Hematopoietic multipotent progenitor cell treated with erythropoietin and hydrocortisone succinate and interleukin-3 and kit ligand, for 4 days (in vitro differentiated cells): Measurements from ENCODE around the gene KIDINS220.

ENCODE experiments used
- DNase-seq: peaks from one replicate; pipeline ENCODE4 v3.0.0-alpha.2; 2015

KIDINS220 gene

DNA sequence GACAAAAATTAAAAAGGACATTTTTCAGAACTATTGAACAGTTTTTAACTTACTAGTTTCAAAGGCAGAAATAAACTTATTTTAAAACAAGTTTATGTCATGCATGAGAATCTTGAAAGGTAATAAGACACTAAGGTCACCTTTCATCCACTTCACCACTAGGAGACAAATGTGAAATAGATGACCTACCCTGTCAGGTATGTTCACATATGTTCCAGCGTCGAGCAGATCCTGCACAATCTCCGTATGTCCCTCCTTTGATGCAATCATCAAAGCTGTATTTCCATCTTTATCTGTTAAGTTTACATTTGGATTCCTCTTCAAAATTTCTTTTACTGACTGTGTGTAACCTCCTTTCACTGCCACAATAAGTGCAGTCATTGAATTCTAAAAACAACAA, 34.7 kb downstream of the KIDINS220 start:
- DNase-seq = no peak

DNA sequence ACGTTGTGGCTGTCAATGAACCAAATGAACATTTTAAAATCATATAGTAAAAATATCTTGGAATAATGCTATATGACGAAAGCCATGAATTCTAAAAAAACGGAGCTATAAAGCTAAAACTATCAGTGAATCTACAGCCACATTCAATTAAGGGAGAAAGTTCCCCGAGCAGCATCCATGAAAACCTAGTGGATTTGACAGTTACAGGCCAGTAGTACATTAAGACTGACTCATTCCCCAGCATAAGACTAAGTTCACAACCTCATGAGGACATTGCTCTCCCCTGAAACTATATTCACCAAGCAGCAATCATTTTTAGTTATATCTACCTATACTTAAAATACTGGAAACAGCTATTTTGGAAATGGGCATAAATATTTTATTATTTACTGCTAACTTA, 36.6 kb downstream of the KIDINS220 start:
- no peak for DNase-seq

DNA sequence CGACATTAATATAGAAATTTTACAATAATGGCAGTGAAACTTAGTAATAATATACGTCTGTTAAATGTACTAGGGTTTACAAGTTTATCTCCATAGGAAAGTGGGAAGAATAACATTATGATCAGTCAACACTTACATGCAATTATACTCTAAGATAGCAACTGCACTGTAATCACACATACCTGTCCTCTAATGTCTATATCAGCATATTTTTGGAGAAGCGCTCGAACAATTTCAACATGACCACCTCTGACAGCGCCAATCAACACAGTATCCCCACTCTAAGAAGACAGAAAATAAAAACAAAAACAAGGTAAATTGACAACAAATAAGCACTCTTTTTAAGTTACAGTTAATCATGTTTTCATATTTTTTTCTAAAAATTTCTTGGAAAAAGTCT, 37.2 kb downstream of the KIDINS220 start:
- DNase-seq = no peak

DNA sequence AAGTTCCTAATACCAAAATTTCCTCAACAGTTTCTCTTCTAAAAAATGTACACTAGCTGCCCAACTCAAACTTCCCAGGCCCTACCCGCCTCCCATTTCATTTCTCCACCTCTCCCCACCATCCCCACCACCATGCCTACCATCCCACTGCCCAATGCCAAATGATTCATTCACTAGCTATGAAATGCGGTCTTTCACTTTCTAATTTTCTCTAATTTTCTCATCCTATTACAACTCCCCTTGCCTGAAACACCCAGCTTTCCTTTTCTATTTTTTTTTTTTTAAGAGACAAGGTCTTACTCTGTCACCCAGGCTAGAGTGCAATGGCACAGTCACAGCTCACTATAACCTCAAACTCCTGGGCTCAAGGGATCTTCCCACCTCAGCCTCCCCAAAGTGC, 38.4 kb downstream of the KIDINS220 start:
- no peak for DNase-seq

DNA sequence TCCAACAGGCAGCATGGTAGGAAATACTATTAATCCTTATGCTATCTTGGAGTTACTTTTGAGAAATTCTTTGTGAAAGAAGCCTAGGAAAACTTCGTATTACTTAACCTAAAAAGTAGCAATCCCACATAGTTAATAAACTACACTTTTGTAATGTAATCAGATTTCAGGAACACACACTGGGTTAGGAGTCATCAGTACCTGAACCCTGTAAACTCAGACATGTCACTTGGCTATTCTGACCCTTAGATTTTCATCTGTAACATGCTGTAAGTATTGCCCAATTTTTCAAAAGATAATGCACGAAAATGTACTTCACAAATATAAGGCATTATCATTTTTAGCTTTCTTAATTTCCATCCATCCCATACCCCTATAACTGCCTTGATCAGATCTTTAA, 39.0 kb downstream of the KIDINS220 start:
- no peak for DNase-seq

DNA sequence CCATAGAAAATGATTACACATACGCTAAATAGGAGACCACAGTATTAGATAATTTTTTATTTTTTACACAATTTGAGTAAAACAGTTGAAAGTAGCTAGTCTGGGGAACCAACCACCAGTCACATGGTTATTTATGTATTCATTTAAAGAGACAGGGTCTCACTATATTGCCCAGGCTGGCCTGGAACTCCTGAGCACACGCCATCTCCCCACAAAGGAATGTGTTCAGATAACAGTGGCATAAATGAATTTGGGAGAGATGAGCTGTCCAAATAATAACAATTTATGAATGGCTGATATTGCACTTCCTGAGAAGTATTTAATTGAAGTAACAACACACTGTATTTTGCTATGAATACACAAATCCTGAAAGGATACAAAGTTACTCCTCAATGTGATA, 39.7 kb downstream of the KIDINS220 start:
- DNase-seq = no peak

DNA sequence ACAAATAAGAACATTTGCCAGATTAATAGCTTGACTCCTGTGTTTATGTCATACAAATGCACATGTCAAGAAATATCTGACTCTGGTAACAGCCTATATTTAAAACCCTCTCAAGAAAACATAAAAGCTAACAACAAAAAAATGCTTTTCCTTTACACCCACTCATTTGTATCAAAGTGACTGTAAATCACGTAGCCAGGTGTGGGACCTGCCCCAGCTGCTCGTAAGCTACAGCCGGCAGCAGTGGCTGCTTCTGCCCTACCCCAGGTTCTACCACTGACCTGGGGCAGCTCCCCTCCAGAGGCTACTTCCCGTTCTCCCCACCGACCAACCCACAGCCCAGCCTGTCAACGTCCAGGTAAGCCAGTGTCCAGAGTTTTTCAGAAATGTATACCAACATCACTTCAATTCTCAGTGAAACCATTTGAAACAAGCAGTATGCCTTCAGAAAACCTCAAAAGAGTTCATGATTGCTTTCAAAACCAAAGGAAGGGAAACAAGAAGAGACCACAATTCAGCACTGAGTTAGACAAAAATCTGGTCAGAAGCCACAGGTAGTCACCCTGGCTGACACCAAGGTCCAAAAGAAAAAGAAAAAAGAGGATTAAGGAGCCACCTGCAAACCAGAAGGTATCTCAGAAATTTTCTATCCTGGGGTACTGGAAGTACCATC, 40.4 kb downstream of the KIDINS220 start:
- DNase-seq = no peak

DNA sequence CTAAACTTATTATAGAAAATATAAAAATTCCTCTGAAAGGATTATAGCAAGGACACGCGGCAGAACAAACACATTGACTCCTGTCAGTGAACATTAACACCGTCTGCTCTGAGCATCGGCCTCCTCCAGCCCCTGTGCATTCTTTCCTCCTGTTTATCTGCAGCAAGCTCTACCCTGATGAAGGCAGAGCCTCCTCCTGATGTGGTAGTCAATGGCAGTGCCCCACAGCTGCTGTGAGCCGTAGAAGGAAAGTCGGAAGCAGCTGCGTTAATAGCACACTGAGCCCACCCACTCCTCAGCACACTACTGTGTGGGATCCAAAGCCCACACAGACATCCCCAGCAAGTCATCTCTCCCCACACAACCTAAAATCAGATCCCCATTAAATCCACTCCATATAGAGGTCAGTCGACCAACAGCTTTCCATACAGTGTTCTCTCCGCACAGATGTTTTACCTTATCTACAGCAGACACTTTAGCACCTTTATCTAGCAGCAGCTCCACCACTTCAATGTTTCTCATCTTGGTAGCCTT, 41.0 kb downstream of the KIDINS220 start:
- no peak for DNase-seq

DNA sequence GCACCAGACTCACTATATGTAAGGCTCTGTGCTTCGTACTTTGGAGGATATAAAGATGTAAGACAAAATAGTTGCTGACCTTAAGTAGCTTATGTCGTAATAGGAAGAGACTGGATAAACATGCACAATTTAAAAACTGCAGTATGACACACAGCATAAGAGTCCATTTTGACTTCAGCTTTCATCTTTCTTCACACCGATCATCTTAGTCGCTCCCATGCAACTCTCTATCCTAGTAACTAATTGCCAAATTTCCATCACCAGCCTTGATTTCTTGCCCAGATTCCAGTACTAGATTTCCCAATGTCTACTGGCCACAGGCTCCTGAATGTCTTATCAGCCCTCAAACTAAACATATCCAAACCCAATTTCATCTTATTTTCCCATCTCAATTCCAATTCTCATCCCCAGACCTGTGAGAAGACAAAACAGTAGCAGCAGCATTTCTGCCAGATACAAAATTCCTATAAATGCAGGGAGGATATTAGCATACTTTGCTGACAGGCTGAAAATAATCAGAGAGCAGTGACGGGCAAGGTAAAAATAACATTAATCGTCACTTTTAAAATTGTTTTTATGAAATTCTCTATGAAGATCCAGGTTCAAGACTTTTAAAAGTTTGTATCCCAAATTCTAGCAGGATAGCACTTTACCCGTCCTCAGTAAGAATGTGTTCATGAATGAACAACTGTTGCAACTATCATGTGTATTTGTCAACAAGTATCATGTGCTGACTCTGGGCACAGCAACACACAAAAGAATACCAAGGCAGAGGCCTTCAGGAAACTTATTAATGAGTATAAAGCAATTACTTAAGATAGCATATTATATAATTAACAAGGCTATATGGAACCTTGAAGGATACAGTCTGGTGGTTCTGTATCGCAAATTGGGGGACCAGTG, 42.2 kb downstream of the KIDINS220 start:
- DNase-seq = no peak

DNA sequence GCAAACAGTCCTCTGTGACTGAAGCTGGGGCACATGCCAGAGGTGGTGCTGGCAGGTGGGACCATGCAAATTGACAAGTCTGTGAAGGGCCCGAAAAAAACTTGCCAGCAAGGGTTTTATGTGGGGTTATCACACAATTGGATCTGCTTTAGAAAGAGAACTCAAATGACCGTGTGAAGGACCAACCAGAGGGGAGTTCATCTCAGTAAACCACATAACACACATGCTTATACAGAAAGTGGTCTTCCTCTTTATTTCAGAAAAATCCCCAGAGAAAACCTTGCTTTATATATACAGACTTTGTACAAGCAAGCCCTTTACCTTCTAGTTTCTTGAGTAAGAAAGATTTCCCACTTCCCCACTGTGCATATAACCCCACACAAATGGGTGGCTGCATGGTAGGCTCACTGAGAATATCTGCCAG, 46.7 kb downstream of the KIDINS220 start:
- no peak for DNase-seq

DNA sequence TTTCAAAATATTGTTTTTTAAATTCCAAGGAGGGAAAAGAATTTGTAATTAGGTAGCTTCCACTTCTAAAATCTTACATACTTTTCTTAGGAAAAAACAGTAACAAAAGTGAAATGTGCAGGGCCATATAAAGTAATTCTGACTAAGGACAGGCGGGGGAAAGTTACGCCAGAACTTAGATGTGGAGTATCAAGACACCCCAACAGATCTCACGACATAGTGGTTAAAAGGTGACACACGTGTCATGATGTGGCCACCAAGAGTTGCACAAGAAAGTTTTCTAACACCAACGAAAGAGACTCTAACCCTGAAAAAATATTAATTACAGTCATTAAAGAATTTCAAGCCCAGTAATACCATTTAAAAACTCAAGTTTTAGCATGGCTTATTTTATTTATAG, 51.0 kb downstream of the KIDINS220 start:
- DNase-seq = no peak

DNA sequence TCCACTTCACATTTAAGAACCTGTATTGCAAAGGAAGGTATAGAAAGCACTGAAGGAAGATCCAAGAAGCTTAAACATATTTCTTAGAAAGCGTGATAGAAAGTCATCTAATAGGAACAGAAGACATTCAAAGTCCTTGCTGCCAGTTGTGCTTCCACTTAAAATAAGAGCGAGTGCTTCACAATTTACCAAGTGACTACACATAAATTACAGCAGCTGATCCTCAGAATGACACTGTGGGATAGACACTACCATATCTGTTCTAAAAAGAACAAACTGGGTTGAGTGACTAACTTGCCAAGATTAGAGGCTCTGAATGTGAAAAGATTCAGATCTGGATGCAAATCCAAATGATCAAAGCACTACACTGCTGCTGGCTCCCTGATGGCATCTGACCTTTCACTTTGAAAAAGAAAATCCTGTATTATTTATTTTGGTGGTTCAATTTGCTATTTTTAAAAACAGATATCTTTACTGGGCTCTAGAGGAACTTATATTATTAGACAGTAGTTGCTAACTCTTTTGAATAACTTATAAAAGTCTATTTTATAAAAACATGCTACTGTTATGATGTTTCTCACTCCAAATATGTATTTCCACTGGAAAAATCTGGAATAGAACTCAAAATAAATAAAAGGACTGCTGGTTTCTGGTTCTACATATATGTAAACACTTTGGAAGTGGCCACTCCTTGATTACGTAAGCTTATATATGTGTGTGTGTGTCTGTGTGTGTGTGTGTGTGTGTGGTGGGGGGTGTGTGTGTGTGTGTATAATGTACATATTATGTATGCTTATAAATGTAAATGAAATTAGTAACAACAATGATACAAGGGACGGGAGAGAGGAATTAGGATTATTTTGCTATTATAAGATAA, 57.4 kb downstream of the KIDINS220 start:
- DNase-seq = no peak

DNA sequence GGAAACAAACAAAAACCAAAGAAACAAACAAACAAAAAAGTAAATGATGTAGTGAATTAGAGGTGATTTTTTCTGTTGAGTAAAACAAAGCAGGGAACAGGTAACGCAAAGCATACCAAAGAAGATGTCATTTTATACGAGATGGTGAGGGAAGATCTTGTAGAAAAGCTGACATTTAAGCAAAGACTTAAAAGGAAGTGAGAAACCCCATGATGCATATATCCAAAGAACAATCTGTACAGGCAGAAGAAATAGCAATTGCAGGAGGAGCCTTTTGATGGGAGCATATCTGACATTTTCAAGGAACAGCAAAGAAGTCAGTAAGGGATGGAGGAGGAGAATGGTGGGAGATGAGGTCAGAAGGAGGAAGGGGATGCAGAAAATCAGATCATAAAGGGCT, 63.0 kb downstream of the KIDINS220 start:
- no peak for DNase-seq

DNA sequence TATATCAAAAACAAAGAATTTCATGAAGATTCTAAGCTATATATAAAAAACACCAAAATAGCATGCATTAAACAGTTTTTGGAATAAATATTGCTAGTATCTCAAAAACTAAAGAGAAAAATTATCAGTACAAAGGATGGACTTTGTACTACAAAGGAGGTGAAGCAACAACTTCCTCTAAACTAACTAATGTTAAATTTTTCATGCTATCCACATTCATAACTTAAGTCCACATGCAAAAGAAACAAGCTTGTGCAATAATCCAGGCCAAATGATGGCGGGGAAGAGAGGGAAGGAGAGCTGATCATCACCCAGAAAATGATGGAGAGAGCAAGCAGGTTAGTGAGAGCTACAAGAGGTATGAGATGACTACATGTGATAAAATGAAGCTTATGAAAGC, 70.1 kb downstream of the KIDINS220 start:
- no peak for DNase-seq

DNA sequence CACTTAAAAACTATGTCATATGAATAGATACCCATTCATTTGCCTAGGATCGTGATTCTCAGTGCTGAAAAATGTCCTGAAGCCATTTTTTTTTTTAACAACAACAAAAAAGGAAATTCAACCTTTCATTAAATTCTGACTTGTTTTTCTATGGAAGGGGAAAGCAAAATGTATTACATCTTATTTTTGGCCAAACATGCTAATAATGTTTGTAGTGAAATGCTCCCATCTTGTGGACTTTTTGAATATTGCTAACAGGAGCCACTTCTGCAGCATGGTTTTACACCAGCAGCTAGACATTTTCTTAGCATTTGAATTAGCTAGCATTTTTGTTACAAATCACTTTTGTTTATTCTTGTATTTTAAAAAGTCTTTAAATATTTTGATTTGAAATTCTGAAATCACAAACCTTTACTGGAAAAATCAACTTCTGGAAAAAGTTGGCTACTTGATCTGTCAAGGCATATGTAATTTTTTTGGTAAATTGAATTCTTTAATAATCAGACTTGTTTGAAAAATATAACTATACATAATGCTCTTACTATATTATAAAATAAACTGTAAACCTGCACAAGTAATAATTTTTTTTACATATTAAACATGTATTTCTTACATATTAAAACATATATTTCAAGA, 75.8 kb downstream of the KIDINS220 start:
- DNase-seq = peak; percentile 72

DNA sequence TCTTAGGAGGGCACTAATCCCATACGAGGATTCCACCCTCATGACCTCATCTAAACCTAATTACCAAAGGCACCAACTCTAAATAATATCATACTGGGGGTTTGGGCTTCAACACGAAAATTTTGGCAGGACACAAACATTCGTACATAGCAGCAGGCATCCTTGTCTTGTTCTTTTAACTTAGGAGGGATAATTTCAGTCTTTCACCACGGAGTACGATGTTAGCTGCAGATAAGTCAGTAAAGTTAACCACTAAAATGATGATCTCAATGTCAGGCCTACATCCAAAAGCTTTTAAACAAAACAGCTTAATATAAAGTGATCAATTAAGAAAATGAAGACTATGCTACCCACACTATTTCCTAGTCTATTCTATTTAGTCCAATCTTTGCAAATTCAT, 80.7 kb downstream of the KIDINS220 start:
- DNase-seq = peak; percentile 64

DNA sequence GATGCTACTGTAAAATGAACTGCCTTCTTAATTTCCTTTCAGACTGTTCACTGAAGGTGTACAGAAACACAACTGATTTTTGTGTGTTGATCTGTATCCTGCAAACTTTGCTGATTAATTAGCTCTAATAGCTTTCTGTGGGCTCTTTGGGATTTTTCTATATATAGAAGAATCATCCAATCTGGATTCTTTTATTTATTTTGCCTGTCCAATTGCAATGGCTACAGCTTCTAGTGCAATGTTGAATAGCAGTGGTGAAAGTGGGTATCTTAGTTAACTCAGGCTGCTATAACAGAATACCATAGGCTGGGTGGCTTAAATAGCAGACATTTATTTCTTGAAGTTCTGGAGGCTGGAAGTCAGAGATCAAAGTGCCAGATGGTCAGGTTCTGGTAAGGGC, 81.2 kb downstream of the KIDINS220 start:
- DNase-seq = no peak

DNA sequence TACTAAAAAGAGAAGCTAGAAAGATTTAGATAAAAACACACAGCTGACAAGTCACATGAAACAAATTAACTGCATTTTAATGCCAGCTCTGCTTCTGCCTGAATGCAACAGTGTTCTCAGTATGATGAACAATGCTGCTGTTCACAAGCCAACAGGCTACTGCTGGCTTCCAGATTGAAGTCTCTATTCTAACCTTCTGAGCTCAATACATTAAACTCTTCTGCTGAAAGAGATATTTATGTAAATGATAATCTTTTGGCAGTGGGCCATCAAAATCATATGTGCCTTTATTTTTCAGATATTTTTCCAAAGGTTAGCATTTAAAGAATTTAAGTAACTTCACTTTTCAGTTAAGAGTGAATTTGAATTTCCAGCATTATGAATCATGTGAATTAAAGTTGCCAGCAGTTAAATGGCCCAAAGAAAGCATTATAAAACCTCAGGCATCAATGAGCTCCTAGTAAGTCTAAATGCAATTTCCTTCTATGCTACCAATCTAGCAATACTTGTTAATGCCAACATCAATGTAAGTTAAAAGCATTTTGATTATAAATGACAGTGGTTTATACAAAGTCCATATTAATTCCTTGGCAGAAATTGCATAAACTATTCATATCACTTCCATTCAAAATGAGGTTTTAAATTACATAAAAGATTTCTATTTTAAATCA, 83.2 kb downstream of the KIDINS220 start:
- peak; percentile 31 for DNase-seq

DNA sequence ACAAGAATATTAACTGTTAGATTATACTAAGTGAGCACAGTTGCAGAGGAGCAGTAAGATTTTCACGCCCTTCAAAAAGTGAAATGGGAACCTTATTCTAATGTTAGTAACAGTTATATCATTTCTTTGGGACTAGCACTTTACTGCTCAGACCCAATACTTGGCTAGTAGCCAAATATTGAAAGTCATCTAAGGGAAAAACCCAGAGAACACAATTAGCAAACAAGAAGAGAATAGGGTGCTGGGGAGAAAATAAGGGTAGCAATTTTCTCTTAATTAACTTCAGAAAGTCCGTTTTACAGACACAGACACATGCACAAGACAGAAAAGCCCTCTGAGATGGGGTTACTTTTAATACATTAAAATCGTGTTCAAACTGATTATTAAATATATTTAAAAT, 83.8 kb downstream of the KIDINS220 start:
- no peak for DNase-seq

DNA sequence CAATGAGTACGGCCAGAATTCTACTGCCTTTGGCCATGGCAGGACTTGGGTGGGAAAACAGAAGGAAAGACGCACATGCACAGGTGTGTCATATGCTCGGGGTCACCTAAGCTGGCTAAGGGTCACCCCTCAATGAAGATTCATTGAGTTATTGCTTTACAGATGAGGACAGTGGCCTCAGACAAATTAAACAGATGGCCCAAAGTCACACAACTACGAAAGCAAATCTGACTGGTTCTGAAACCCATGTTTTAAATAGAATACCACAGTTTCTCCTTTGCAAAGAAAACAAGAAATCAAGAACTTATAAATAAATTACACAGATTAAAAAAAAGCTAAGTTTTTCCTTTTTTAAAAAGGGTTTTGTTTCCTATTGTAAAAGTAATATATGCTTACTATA, 85.0 kb downstream of the KIDINS220 start:
- DNase-seq = no peak

DNA sequence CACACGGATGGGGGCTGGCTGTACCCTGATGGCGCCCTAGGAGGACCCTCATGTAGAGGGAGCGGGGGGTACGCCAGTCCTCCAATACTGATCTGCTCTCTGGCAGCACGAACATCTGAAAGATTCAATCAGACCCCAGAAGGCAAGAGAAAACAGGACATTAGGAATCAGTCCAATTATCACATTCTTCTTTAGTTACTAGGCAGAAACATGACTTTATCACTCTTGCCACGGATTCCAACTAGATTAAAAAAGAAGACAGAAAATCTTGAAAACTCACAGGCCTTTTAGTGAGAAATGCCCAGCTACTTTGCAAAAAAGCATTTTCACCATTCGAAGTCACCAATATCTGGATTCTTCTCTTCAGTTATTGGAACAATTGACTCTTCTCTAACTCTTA, 87.2 kb downstream of the KIDINS220 start:
- DNase-seq = no peak

DNA sequence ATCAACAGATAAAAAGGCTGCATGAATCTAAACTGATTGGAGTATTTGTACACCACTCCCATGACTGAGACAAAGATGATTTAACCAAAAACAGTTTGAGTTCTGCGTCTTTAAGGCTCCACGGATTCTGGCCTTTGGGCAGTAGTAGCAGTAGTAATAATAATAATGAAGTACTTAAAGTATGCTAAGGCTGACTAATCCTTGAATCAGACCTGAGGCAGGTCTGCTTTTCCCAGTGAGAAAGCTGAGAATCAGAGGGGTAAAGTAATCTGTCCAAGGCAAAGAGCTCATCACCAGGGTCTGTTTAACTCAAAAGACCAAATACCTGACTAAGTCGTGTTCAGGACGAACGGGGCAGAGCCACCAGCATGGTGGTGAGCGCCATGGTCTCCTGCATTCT, 94.2 kb downstream of the KIDINS220 start:
- DNase-seq = no peak
